Prostate gland (tissue), 2 donors: Measurements from ENCODE around the gene KIF7. TPM values are rescaled to one million over a fixed set of nuclear protein-coding genes. Genes with fewer than 3 reads are reported as not detected.

ENCODE experiments used
- DNase-seq: peaks from one replicate; pipeline ENCODE4 v3.0.0-alpha.2; 2019; ENCODE audit warnings: low spot score
- H3K27ac ChIP-seq, 2 donors: fragments of 200-600 bp; sonication (generic); 2 replicates each; pipeline ENCODE4 v1.5.1; 2017 to 2019
- H3K27me3 ChIP-seq: fragments of 200-600 bp; sonication (generic); replicated peaks from 2 replicates; pipeline ENCODE4 v1.5.1; 2019; ENCODE audit not compliant: insufficient read depth
- H3K36me3 ChIP-seq, 2 donors: fragments of 200-600 bp; sonication (generic); 1 replicate in 1 of 2; 2 replicates in 1 of 2; pipeline versions ENCODE4 v1.5.1 to v1.8.1; 2017 to 2019
- H3K4me1 ChIP-seq: fragments of 200-600 bp; sonication (generic); replicated peaks from 2 replicates; pipeline ENCODE4 v1.5.1; 2019
- H3K4me3 ChIP-seq, 2 donors: fragments of 200-600 bp; sonication (generic); 2 replicates each; pipeline ENCODE4 v1.5.1; 2017 to 2019
- H3K9me3 ChIP-seq: fragments of 200-600 bp; sonication (generic); 2 replicates; pipeline ENCODE4 v1.5.1; 2017
- CTCF ChIP-seq, 4 experiments: fragments of 200-600 bp in 2 of 4; fragments of 450-650 bp in 2 of 4; sonication (generic) in 2 of 4; IDR thresholded peaks; 1 replicate in 3 of 4; 2 replicates in 1 of 4; pipeline ENCODE4 v1.5.1; 2016 to 2019; ENCODE audit warnings: antibody characterized with exemption in 4 of 4, mild to moderate bottlenecking in 2 of 4, moderate library complexity in 2 of 4
- POLR2A ChIP-seq: fragments of 450-650 bp; IDR thresholded peaks from one replicate; pipeline ENCODE4 v1.6.1; 2016; ENCODE audit warnings: antibody characterized with exemption, mild to moderate bottlenecking
- POLR2AphosphoS5 ChIP-seq: sonication (generic); formaldehyde crosslinking; IDR thresholded peaks from one replicate; pipeline ENCODE4 v1.6.1; 2017; ENCODE audit warnings: antibody characterized with exemption
- WGBS: methylation state at CpG from one replicate; pipeline ENCODE4 v1.1.5; 2018; 5-methylcytosine and 5-hydroxymethylcytosine counted together
- intact Hi-C: fragments of 100-400 bp; cut with DNase I; formaldehyde crosslinking; loops from one replicate; pipeline ENCODE4 v1.14.2; 2022
- total RNA-seq, 2 donors: library from RNA; depleted of rRNA; stranded (reverse); fragments of >200 nt; gene quantifications; one replicate each; pipeline ENCODE4 v1.1.0, GENCODE V29; 2016

KIF7 gene
- total RNA-seq, 2 donors from 2014 or later: 4.1 to 10.3 TPM

DNA sequence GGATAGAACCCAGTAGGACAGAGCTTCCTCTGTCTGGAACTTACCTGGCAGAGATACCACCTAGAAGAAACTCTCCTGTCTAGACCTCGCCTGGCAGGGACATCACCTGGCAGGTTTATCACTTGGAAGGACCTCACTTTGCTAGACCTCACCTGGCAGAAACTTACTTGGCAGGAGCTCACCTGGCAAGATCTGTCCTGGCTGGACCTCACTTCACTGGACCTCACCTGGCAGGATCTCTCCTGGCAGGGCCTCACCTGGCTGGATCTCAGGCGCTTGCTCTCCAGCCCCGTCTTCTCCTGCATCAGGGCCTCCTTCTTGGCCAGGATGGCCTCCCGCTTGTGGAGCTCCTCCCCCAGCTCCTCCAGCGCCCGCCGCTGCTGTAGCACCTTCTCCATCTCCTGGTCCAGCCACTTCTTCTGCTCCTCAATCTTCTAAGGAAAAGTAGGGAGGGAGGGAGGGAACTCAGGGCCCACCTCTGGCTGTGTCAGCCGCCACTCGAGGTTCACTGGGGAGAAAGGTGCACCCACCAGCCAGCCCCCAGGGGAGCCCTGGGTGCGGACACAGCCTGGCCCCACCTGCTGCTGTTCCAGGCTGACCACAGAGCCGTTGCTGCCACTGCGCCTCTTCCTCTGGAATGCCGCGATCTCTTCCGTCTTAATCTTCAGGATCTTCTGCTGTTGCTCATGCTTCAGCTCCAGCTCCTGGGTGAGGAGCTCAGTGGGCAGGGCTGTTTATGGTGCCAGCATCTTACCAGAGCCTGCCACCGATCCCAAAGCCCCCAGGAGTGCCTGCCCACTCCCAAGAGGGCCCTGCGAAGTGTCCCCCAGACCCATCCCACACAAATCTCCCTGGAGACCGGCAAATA, 22.5 kb downstream of the KIF7 start:
- TF ChIP-seq POLR2AphosphoS5: no peak
- no peak for TF ChIP-seq POLR2A
- TF ChIP-seq CTCF (IDR thresholded peaks at IDR 0.05): no peak
- H3K36me3 ChIP-seq: no peaks in the 10 kb centered on the region
- peak; percentile 34 for DNase-seq
- no peaks in the 10 kb centered on the region for H3K9me3 ChIP-seq
- no peak overlapping the region for H3K27ac ChIP-seq
- no peak overlapping the region for H3K4me3 ChIP-seq
- WGBS: 93% methylated on average over 18 of the region's 18 CpGs
- H3K27me3 ChIP-seq: no peaks in the 10 kb centered on the region
- H3K4me1 ChIP-seq: no peaks in the 10 kb centered on the region
- intact Hi-C loops: no loop called here

DNA sequence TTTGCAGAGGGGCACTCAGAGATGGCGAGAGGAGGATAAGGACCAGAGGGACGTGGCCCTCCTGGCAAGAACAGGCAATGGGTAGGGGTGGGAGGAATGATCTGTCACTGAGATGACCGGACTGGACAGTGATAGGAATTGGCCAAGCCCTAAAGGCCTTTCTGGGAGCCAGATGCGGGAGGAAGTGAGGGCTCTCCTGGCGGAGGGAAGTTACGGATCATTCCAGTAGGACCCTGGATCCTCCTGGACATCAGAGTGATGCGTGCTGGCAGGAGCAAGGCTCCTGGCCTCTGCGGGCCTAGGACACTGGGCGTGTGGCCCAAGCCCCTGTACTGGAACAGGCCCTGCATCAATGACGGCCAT, 23.4 kb downstream of the KIF7 start:
- Histone ChIP-seq H3K27ac (no peak overlapping the region), H3K27me3 (no peaks in the 10 kb centered on the region), H3K9me3 (no peaks in the 10 kb centered on the region), H3K4me3 (no peak overlapping the region), H3K36me3 (no peaks in the 10 kb centered on the region), H3K4me1 (no peaks in the 10 kb centered on the region)
- no peak for DNase-seq
- intact Hi-C loops: no loop called here
- 85% methylated on average over 10 of the region's 10 CpGs for WGBS
- TF ChIP-seq POLR2AphosphoS5: no peak
- TF ChIP-seq POLR2A: no peak
- no peak for TF ChIP-seq CTCF (IDR thresholded peaks at IDR 0.05)

DNA sequence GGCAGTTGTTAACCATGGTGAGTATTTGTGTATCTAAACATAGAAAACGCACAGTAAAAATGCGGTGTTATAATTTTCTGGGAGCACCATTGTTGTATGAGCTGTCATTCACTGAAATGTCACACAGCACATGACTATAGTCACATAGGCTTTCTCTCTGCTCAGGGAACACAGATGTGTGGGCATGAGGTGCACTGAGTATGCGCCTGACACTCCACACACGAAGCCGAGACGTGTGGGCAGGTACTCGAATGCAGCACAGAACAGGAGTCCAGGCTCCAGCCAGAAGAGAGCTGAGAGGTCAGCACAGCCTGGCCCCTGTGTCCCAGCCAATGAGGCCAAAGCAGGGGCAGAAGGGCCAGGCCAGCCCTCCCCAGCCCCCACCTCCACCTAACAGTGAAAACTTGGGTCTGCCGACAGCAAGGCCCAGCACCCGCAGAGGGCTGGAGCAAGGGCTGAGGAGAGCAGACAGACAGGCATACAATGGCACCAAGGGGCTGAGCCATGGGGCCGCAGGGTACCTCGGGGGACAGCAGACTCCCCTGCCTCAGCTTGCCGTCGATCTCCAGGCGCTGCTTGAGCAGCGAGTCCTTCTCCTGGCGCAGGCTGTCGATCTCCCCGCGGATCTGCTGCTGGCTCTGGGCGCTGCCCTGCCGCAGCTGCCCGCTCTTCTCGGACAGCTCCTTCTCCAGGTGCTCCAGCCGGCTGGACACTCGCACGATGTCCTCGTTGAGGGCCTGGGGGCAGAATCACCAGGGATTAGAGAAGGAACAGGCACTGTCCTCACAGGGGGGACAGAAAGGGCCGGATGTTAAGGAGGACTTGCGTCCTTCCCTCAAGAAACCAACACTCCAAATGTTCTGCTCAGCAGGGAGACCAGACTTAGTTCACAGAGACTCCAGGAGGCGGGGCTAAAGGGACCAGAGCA, 24.0 kb downstream of the KIF7 start:
- 90% methylated on average over 30 of the region's 30 CpGs for WGBS
- Histone ChIP-seq H3K27me3 (no peaks in the 10 kb centered on the region), H3K9me3 (no peaks in the 10 kb centered on the region), H3K27ac (no peak overlapping the region), H3K4me1 (no peaks in the 10 kb centered on the region), H3K4me3 (no peak overlapping the region), H3K36me3 (no peaks in the 10 kb centered on the region)
- intact Hi-C loops: no loop called here
- TF ChIP-seq CTCF (IDR thresholded peaks at IDR 0.05) (no peak), POLR2A (no peak), POLR2AphosphoS5 (no peak)
- DNase-seq: no peak

DNA sequence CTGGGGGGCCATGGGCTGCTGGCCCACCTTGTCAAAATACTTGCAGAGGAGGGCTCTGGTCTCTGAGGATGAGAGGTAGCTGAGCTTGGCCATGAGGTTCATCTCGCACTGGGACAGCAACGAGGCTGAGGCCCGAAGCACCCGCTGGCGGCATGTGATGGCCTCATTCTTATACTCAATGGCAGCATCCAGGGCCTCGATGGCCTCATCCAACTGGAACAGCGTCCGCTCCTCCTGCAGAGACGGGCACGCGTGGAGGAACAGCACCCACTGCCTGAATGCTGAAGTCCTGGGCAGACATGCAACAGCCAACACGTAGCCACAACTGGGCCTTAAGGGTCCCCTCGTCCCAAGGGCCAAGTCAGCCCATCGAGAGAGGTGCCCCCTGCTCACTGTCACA, 25.0 kb downstream of the KIF7 start:
- Histone ChIP-seq H3K36me3 (no peaks in the 10 kb centered on the region), H3K27me3 (no peaks in the 10 kb centered on the region), H3K4me3 (no peak overlapping the region), H3K27ac (no peak overlapping the region), H3K9me3 (no peaks in the 10 kb centered on the region), H3K4me1 (no peaks in the 10 kb centered on the region)
- DNase-seq: no peak
- WGBS: 84% methylated on average over 14 of the region's 14 CpGs
- intact Hi-C loops: no loop called here
- TF ChIP-seq CTCF (IDR thresholded peaks at IDR 0.05): no peak
- TF ChIP-seq POLR2AphosphoS5: no peak
- TF ChIP-seq POLR2A: no peak
